Loucy (cell line): ENCODE results near the gene FARP1.
"Not testable (repeated sequence)": the region's sequence is repeated elsewhere in the genome, so short reads cannot be mapped to it uniquely, and the experiment has no call there.

Experiments
- H2AFZ ChIP-seq: fragments of 200-600 bp; sonication (generic); 2 replicates; pipeline ENCODE4 v1.6.0; 2016; ENCODE audit warnings: antibody characterized with exemption, mild to moderate bottlenecking, low read length, moderate library complexity
- H3F3A ChIP-seq: fragments of 200-600 bp; 2 replicates; pipeline ENCODE4 v1.6.0; 2016; ENCODE audit warnings: antibody characterized with exemption, low read depth, mild to moderate bottlenecking
- H3K27me3 ChIP-seq: fragments of 200-600 bp; sonication (generic); 2 replicates; pipeline ENCODE4 v1.6.1; 2014; ENCODE audit warnings: low read length, mild to moderate bottlenecking; ENCODE audit not compliant: insufficient read depth, poor library complexity, severe bottlenecking
- H3K36me3 ChIP-seq: fragments of 200-600 bp; sonication (generic); 2 replicates; pipeline ENCODE4 v1.6.1; 2016; ENCODE audit warnings: low read length; ENCODE audit not compliant: insufficient read depth
- H3K4me1 ChIP-seq: fragments of 200-600 bp; sonication (generic); 2 replicates; pipeline ENCODE4 v1.5.1; 2014; ENCODE audit warnings: low read length, mild to moderate bottlenecking; ENCODE audit not compliant: insufficient read depth, poor library complexity, severe bottlenecking
- H3K4me2 ChIP-seq: fragments of 200-600 bp; sonication (generic); 2 replicates; pipeline ENCODE4 v1.6.0; 2014; ENCODE audit warnings: antibody characterized with exemption, low read length, low read depth, mild to moderate bottlenecking; ENCODE audit not compliant: poor library complexity, severe bottlenecking
- H3K4me3 ChIP-seq: fragments of 200-600 bp; sonication (generic); 2 replicates; pipeline ENCODE4 v1.5.1; 2014; ENCODE audit warnings: low read length, mild to moderate bottlenecking, mixed read lengths; ENCODE audit not compliant: poor library complexity, severe bottlenecking
- H3K79me2 ChIP-seq: fragments of 200-600 bp; sonication (generic); 2 replicates; pipeline ENCODE4 v1.6.1; 2014; ENCODE audit warnings: low read length; ENCODE audit not compliant: insufficient read depth
- H3K9ac ChIP-seq: fragments of 200-600 bp; sonication (generic); 2 replicates; pipeline ENCODE4 v1.6.0; 2014; ENCODE audit warnings: mild to moderate bottlenecking, low read depth, low read length, moderate library complexity; ENCODE audit not compliant: poor library complexity, severe bottlenecking
- H3K9me2 ChIP-seq: fragments of 200-600 bp; sonication (generic); replicated peaks from 2 replicates; pipeline ENCODE4 v1.6.1; 2016; ENCODE audit warnings: low read depth, low read length, mixed read lengths
- H3K9me3 ChIP-seq: fragments of 200-600 bp; sonication (generic); 2 replicates; pipeline ENCODE4 v1.6.1; 2014; ENCODE audit warnings: mild to moderate bottlenecking, antibody characterized with exemption, low read length, low read depth; ENCODE audit not compliant: insufficient read depth
- H4K20me1 ChIP-seq: fragments of 200-600 bp; sonication (generic); 2 replicates; pipeline ENCODE4 v1.6.0; 2014; ENCODE audit warnings: antibody characterized with exemption, low read length, mild to moderate bottlenecking; ENCODE audit not compliant: insufficient read depth, poor library complexity, severe bottlenecking
- EZH2phosphoT487 ChIP-seq: fragments of 200-600 bp; IDR thresholded peaks from 2 replicates; pipeline ENCODE4 v1.6.1; 2018; ENCODE audit warnings: antibody characterized with exemption, mild to moderate bottlenecking, moderate library complexity, borderline replicate concordance
- TF ChIP-seq, protein P1 (sequence below): fragments of 200-600 bp; sonication (generic); conservative IDR thresholded peaks from 2 replicates; pipeline ENCODE4 v1.5.1; 2014; ENCODE audit warnings: mild to moderate bottlenecking, antibody characterized with exemption, low read length

FARP1 gene

DNA sequence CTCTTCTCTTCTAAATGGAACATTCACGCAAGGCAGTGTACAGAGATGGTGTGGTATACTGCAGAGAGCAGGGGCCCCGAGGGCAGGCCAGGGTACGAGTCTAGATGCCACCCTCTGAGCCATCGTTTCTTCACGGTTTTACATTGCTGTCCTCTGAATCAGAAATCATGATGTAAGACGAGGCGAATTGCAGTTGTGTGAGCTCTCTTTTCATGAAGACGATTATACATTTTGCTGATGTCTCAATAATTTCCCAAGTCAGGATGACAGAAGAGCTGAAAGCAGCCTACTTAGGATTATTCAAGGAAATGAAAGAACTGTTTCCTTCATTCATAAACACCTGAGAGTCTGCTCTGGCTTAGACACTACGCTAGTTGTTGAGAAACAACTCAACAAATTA is 127.9 kb downstream of the FARP1 start:
- H3K36me3 ChIP-seq = no peaks in the 10 kb centered on the region
- H3K4me1 ChIP-seq = no peaks in the 10 kb centered on the region
- no peaks in the 10 kb centered on the region for H4K20me1 ChIP-seq
- no peak overlapping the region for H3K9ac ChIP-seq
- H3K79me2 ChIP-seq = no peaks in the 10 kb centered on the region
- peaks cover under 1% of the 10 kb centered on the region; the same call in 1 of the 2 replicates for H3K9me3 ChIP-seq
- no peaks in the 10 kb centered on the region for H3K9me2 ChIP-seq
- H3K27me3 ChIP-seq = no peaks in the 10 kb centered on the region
- no peak overlapping the region for H3K4me2 ChIP-seq
- H3F3A ChIP-seq = no peaks in the 10 kb centered on the region
- H3K4me3 ChIP-seq = no peak overlapping the region
- no peak overlapping the region for H2AFZ ChIP-seq
- TF ChIP-seq, protein P1, sequence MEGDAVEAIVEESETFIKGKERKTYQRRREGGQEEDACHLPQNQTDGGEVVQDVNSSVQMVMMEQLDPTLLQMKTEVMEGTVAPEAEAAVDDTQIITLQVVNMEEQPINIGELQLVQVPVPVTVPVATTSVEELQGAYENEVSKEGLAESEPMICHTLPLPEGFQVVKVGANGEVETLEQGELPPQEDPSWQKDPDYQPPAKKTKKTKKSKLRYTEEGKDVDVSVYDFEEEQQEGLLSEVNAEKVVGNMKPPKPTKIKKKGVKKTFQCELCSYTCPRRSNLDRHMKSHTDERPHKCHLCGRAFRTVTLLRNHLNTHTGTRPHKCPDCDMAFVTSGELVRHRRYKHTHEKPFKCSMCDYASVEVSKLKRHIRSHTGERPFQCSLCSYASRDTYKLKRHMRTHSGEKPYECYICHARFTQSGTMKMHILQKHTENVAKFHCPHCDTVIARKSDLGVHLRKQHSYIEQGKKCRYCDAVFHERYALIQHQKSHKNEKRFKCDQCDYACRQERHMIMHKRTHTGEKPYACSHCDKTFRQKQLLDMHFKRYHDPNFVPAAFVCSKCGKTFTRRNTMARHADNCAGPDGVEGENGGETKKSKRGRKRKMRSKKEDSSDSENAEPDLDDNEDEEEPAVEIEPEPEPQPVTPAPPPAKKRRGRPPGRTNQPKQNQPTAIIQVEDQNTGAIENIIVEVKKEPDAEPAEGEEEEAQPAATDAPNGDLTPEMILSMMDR = no peak
- TF ChIP-seq EZH2phosphoT487 = no peak

DNA sequence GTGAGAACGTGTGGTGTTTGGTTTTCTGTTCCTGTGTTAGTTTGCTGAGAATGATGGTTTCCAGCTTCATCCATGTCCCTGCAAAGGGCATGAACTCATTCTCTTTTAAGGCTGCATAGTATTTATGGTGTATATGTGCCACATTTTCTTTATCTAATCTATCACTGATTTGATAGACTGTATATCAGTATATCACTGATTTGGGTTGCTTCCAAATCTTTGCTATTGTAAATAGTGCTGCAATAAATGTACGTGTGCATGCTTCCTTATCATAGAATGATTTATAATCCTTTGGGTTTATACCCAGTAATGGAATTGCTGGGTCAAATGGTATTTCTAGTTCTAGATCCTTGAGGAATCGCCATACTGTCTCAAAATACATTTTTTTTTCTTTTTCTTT is 128.8 kb downstream of the FARP1 start:
- not testable (repeated sequence) for H3K27me3 ChIP-seq, H3K36me3 ChIP-seq, H3K79me2 ChIP-seq, H3K9me3 ChIP-seq, H3K9ac ChIP-seq, H3K4me1 ChIP-seq, H2AFZ ChIP-seq, H4K20me1 ChIP-seq, H3K9me2 ChIP-seq, H3F3A ChIP-seq, H3K4me2 ChIP-seq, H3K4me3 ChIP-seq

DNA sequence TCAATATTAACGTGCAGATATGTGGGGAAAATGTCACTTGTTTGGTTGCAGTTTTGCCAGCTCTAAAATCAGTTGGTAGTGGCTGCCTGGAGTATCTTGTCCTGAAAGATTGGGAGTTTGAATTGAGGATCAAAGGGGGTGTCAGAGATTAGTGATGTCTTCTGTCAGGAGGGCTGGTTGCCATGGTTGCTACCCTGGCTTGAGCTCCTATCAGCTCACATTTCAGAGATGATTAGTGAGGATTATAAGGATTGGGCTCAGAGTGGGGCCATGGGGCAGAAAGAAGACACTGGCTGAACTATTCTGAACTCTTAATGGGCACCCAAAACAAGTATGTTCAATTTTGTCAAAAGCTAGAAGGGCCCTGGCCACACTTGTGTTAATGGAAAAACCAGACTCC is 129.7 kb downstream of the FARP1 start:
- Histone ChIP-seq H3K9ac (no peak overlapping the region), H3K4me2 (no peak overlapping the region), H2AFZ (no peak overlapping the region), H4K20me1 (no peaks in the 10 kb centered on the region), H3F3A (no peaks in the 10 kb centered on the region), H3K27me3 (no peaks in the 10 kb centered on the region), H3K4me3 (no peak overlapping the region), H3K4me1 (no peaks in the 10 kb centered on the region), H3K36me3 (no peaks in the 10 kb centered on the region), H3K79me2 (no peaks in the 10 kb centered on the region), H3K9me2 (no peaks in the 10 kb centered on the region), H3K9me3 (no peaks in the 10 kb centered on the region)
- TF ChIP-seq EZH2phosphoT487 = no peak
- TF ChIP-seq, protein P1 = no peak

- H3K4me2 ChIP-seq = no peak overlapping the region
Observed at GRCh38 chr13:98273067-98273823, 130.4 kb downstream of the FARP1 start.

More at GRCh38 chr13:98273067-98273823, 130.4 kb downstream of the FARP1 start:
- Histone ChIP-seq H2AFZ (no peak overlapping the region), H3K4me3 (no peak overlapping the region), H3K36me3 (no peaks in the 10 kb centered on the region), H3F3A (no peaks in the 10 kb centered on the region), H4K20me1 (no peaks in the 10 kb centered on the region), H3K9me3 (no peaks in the 10 kb centered on the region), H3K79me2 (no peaks in the 10 kb centered on the region), H3K9me2 (no peaks in the 10 kb centered on the region), H3K27me3 (no peaks in the 10 kb centered on the region), H3K9ac (no peak overlapping the region), H3K4me1 (no peaks in the 10 kb centered on the region)
- TF ChIP-seq, protein P1 = no peak
- no peak for TF ChIP-seq EZH2phosphoT487
